Muscle layer of colon (tissue), 2 donors: ENCODE results near the gene CENPU.

Experiments
- H3K27ac ChIP-seq: one replicate; pipeline ENCODE4 v1.7.0; 2013; ENCODE audit warnings: low read depth, mild to moderate bottlenecking, low read length, moderate library complexity
- H3K27me3 ChIP-seq, 2 donors: one replicate each; pipeline ENCODE4 v1.7.0; 2013; ENCODE audit warnings: low read length in 2 of 2, mild to moderate bottlenecking in 2 of 2; ENCODE audit not compliant: insufficient read depth in 2 of 2, control insufficient read depth in 1 of 2
- H3K36me3 ChIP-seq: one replicate; pipeline ENCODE4 v1.7.0; 2013; ENCODE audit warnings: mild to moderate bottlenecking, low read length; ENCODE audit not compliant: insufficient read depth
- H3K4me1 ChIP-seq: one replicate; pipeline ENCODE4 v1.7.0; 2013; ENCODE audit warnings: mild to moderate bottlenecking, low read length; ENCODE audit not compliant: insufficient read depth
- H3K4me3 ChIP-seq, 2 donors: one replicate each; pipeline ENCODE4 v1.7.0; 2013; ENCODE audit warnings: low read length in 2 of 2, low read depth in 1 of 2, mild to moderate bottlenecking in 1 of 2, moderate library complexity in 1 of 2
- H3K9ac ChIP-seq: one replicate; pipeline ENCODE4 v1.7.0; 2013; ENCODE audit warnings: low read length
- H3K9me3 ChIP-seq: one replicate; pipeline ENCODE4 v1.7.0; 2013; ENCODE audit warnings: mild to moderate bottlenecking, low read length
- donor health status: abdominal sarcoma.
- donor health status: Adenocarcinoma of cecum.

CENPU gene

DNA sequence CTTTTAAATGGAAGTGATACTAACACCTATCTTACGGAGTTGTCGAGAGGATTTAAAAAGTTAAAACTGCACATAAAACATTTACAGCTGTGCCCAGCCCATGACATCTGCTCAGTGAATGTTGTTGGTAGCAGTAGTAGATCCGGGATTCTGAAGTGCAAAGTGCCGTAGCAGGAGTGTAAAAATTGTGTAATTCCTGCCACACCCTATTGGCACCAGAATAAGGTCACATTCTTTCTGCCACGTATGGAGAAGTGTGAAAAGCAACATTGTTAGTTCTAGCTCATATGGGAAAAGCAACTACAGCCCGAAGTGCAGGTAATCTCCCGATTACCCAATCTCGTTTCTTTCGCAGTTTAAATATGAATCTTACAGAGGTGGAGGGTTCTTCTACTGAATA, 53.2 kb downstream of the CENPU start:
- Histone ChIP-seq H3K9me3 (no peaks in the 10 kb centered on the region), H3K9ac (no peak overlapping the region), H3K27me3 (no peaks in the 10 kb centered on the region), H3K36me3 (peaks cover 6% of the 10 kb centered on the region), H3K4me3 (no peak overlapping the region), H3K4me1 (no peaks in the 10 kb centered on the region), H3K27ac (no peak overlapping the region)

GRCh38 chr4:184675821-184676492, 57.9 kb downstream of the CENPU start:
- no peak overlapping the region for H3K9ac ChIP-seq
- H3K36me3 ChIP-seq = peaks cover 17% of the 10 kb centered on the region
- no peaks in the 10 kb centered on the region for H3K4me1 ChIP-seq
- H3K4me3 ChIP-seq = no peak overlapping the region
- no peaks in the 10 kb centered on the region for H3K27me3 ChIP-seq
- no peak overlapping the region for H3K27ac ChIP-seq
- H3K9me3 ChIP-seq = no peaks in the 10 kb centered on the region

DNA sequence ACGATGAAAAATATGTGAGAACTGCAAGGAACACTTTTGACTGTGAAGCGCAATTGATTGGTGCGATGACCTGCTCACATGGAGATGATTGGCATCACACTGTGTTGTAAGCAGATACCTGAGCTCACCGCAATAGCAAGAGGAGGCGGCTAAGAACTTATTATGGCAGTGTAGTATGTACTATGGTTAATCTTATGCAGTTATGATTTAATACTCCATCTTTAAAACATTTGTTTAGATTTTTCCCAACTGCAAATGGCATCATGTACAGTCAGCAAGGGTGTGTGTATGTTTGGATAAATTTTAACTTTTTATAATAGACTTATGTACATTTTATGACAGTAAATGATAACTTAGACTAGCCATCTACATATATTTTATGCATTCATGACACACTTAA, 58.9 kb downstream of the CENPU start:
- H3K4me3 ChIP-seq = no peak overlapping the region
- no peaks in the 10 kb centered on the region for H3K27me3 ChIP-seq
- no peak overlapping the region for H3K27ac ChIP-seq

DNA sequence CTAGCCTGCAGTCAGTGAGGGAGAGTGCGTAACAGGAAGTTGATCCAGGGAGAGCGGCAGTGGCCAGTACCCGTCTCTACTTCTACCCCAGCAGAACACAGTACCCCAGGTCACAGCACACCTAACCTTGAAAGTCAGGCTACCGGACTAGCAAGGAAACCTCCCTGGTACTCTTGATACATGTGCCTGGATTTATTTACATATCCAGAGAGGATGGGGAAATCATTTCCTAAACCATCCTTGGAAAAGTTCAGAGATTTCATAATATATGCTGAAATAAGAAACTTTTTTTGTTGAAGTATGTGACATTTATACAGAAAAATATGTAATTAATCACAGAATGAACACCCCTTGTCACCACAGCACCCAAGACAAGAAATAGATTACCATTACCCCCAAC, 59.9 kb downstream of the CENPU start:
- H3K27ac ChIP-seq = no peak overlapping the region
- no peaks in the 10 kb centered on the region for H3K27me3 ChIP-seq

More for the DNA sequence above, 58.9 kb downstream of the CENPU start:
- Histone ChIP-seq H3K9me3 (no peaks in the 10 kb centered on the region), H3K9ac (no peak overlapping the region), H3K4me1 (no peaks in the 10 kb centered on the region), H3K36me3 (peaks cover 17% of the 10 kb centered on the region)

GRCh38 chr4:184672741-184673140, 61.2 kb downstream of the CENPU start:
- H3K4me1 ChIP-seq = no peaks in the 10 kb centered on the region
- no peak overlapping the region for H3K9ac ChIP-seq
- H3K36me3 ChIP-seq = peaks cover 17% of the 10 kb centered on the region
- H3K27me3 ChIP-seq = no peaks in the 10 kb centered on the region
- no peak overlapping the region for H3K27ac ChIP-seq
- H3K9me3 ChIP-seq = no peaks in the 10 kb centered on the region
- no peak overlapping the region for H3K4me3 ChIP-seq

More for the DNA sequence above, 59.9 kb downstream of the CENPU start:
- H3K9me3 ChIP-seq = no peaks in the 10 kb centered on the region
- no peak overlapping the region for H3K4me3 ChIP-seq
- no peak overlapping the region for H3K9ac ChIP-seq
- H3K36me3 ChIP-seq = peaks cover 17% of the 10 kb centered on the region
- no peaks in the 10 kb centered on the region for H3K4me1 ChIP-seq

GRCh38 chr4:184671101-184671500, 62.8 kb downstream of the CENPU start:
- no peaks in the 10 kb centered on the region for H3K9me3 ChIP-seq
- H3K36me3 ChIP-seq = peaks cover 28% of the 10 kb centered on the region
- H3K4me1 ChIP-seq = no peaks in the 10 kb centered on the region
- no peak overlapping the region for H3K9ac ChIP-seq
- no peaks in the 10 kb centered on the region for H3K27me3 ChIP-seq
- no peak overlapping the region for H3K4me3 ChIP-seq
- no peak overlapping the region for H3K27ac ChIP-seq

GRCh38 chr4:184669251-184669650, 64.6 kb downstream of the CENPU start:
- Histone ChIP-seq H3K4me3 (no peak overlapping the region), H3K27me3 (no peaks in the 10 kb centered on the region), H3K4me1 (no peaks in the 10 kb centered on the region), H3K36me3 (peaks cover 28% of the 10 kb centered on the region), H3K9ac (no peak overlapping the region), H3K9me3 (no peaks in the 10 kb centered on the region), H3K27ac (no peak overlapping the region)

- no peaks in the 10 kb centered on the region for H3K9me3 ChIP-seq
- H3K4me3 ChIP-seq = no peak overlapping the region
- H3K27me3 ChIP-seq = no peaks in the 10 kb centered on the region
- H3K27ac ChIP-seq = no peak overlapping the region
- H3K9ac ChIP-seq = no peak overlapping the region
- H3K4me1 ChIP-seq = no peaks in the 10 kb centered on the region
- H3K36me3 ChIP-seq = peaks cover 22% of the 10 kb centered on the region
Observed at GRCh38 chr4:184668511-184669114, 65.3 kb downstream of the CENPU start.

DNA sequence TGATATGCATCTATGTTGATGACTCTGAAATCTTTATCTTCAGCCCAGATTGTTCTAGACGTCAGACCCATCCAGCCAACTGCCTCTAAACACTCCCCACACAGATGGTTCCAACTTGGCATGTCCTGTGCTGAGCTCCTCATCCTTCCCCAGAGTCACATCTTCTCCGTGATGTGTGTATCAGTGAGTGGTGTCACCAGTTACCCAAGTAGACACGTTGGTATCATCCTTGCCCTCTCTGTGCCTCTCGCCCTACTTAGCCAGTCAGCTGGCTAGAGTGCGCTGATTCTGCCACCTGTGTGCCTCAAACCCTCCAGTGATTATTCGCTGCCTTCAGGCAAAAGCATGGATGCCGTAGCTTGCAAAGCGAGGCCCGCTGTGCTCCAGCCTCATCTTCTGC, 65.8 kb downstream of the CENPU start:
- H3K27ac ChIP-seq = no peak overlapping the region

DNA sequence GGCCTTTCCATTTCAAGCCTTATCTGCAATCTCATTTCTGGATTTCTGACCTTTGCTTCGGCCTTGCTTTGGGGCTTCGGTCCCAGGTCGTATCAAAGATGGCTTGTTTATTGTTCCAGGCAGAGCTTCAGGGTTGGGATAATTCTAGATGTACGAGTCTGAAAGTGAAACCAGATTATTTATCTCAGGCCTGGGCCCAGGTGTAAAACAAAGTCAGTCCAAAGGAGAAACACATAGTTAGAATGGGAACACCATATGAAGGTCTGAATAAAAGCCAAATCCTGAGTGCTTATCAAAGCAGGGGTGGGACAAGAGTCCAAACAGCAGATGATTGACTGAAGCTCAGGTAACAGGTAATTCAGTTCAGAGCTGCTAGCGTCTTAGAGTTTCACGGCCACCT, 67.2 kb downstream of the CENPU start:
- Histone ChIP-seq H3K27ac (no peak overlapping the region), H3K9ac (no peak overlapping the region), H3K9me3 (no peaks in the 10 kb centered on the region), H3K36me3 (peaks cover 11% of the 10 kb centered on the region), H3K4me1 (no peaks in the 10 kb centered on the region), H3K4me3 (no peak overlapping the region), H3K27me3 (no peaks in the 10 kb centered on the region)

More for the DNA sequence above, 65.8 kb downstream of the CENPU start:
- Histone ChIP-seq H3K9me3 (no peaks in the 10 kb centered on the region), H3K4me3 (no peak overlapping the region), H3K27me3 (no peaks in the 10 kb centered on the region), H3K4me1 (no peaks in the 10 kb centered on the region), H3K9ac (no peak overlapping the region), H3K36me3 (peaks cover 21% of the 10 kb centered on the region)

DNA sequence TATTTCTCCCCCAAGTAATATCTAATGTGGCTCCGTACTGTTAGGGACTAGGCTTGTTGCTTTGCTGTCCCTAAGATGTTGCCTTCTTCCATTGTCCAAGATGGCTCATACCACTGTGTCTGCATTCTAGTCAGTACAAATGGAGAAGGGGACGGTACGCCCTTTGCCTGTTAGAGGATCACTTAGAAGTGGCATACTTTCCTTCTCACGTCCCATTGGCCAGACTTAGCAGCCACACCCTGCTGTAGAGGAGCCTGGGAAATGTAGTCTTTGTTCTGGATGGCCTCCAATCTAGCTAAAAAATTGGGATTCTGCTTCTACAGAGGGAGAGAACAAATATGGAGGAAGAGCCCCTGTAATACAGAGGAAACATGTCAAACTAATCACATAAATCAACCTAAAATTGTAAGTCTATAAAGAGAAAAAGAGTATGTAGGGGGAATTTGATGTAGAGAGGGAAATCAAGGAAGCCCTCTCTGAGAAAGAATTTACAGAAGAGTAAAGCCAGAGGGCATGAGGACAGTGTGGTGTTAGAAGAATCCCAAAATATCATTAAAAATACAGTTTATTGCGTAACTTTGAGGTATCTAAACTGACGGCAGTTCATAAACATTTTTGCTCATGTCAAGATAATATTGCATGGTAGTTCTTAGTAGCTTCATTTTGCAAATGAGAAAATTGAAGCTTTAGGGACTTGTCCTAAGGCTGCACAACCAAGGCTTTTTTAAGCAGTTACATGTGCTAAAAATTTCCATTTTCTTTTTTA, 69.3 kb downstream of the CENPU start:
- Histone ChIP-seq H3K27me3 (no peaks in the 10 kb centered on the region), H3K4me3 (no peak overlapping the region), H3K9ac (no peak overlapping the region), H3K36me3 (peaks cover 22% of the 10 kb centered on the region), H3K4me1 (no peaks in the 10 kb centered on the region), H3K27ac (no peak overlapping the region), H3K9me3 (no peaks in the 10 kb centered on the region)
